GM21529 (cell line): Measurements from ENCODE around the gene SLC35F6.
A peak's percentile ranks its signal among the peaks of the same experiment; 100 is the strongest.
"Not testable (repeated sequence)": the region's sequence is repeated elsewhere in the genome, so short reads cannot be mapped to it uniquely, and the experiment has no call there.

ENCODE experiments used
- ATAC-seq: cut with Tn5 transposase; IDR thresholded peaks from one replicate; pipeline ENCODE4 v1.9.1; 2021; ENCODE audit not compliant: unreplicated experiment

The SLC35F6 gene

GRCh38 chr2:26754972-26755670, 9.0 kb upstream of the SLC35F6 start:
- no peak for ATAC-seq

- ATAC-seq = no peak
Measured at GRCh38 chr2:26756337-26756736, 7.7 kb upstream of the SLC35F6 start.

- ATAC-seq = peak; percentile 56
Measured at GRCh38 chr2:26757873-26758789, 6.0 kb upstream of the SLC35F6 start.

DNA sequence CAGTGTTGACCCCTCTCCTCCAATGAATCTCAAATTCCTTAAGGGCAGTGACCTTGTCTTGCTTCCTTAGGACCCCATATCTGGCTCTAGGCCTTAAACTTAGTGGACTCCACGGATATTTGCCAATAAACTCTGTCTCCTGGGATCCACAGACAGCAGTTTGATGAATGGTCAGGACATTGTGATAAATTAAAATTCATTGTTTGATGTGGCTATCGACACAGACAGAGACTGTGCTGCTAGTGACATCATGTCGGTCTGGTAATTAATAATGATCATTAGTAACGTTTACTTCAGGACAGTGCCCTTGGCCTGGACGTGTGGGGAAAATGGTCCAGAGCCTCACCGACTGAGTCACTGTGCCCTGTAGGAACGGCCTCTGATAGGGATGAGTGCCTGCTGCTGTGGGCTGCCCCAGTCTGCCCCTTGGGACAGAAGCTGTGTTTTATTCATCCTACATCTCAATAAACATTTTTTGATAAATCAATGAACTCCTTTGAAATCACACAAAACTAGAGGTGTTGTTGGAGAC, 5.2 kb upstream of the SLC35F6 start:
- ATAC-seq = no peak

GRCh38 chr2:26759845-26760244, 4.2 kb upstream of the SLC35F6 start:
- no peak for ATAC-seq

GRCh38 chr2:26760991-26761390, 3.1 kb upstream of the SLC35F6 start:
- not testable (repeated sequence) for ATAC-seq

DNA sequence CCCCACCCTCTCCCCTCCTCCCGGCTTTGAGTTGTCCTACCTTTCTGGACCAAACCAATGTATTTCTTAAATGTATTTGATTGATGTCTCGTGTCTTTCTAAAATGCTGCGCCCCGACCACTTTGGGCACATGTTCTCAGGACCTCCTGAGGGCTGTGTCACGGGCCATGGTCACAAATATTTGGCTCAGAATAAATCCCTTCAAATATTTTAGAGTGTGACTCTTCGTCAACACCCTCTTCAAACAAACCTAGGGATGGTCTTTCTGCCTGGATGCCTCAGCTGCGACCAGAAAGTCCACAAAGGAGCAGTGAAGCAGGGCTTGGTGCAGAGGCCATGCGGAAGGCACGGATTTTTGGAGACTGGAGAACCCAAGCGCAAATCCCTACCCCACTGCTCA, 1.1 kb upstream of the SLC35F6 start:
- ATAC-seq = no peak

DNA sequence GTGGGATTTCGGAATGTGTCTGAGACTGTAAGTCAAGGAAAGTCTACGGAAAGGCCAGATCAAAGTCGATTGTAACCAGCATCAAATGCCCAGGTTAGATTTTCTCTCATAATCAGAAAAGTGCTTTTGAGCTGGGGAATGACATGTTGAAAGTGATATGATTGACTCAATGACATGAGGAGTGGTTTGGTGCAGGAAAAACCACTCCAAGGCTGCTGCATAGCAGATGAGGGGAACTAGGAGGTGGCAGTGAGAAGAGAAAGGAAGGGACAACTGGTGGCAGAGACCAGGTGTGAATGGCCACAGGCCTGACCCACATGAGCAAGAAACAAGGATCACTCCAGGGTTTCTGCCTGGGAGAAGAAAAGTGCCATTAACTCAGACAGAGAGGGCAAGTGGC, 822 bp downstream of the SLC35F6 start:
- no peak for ATAC-seq

DNA sequence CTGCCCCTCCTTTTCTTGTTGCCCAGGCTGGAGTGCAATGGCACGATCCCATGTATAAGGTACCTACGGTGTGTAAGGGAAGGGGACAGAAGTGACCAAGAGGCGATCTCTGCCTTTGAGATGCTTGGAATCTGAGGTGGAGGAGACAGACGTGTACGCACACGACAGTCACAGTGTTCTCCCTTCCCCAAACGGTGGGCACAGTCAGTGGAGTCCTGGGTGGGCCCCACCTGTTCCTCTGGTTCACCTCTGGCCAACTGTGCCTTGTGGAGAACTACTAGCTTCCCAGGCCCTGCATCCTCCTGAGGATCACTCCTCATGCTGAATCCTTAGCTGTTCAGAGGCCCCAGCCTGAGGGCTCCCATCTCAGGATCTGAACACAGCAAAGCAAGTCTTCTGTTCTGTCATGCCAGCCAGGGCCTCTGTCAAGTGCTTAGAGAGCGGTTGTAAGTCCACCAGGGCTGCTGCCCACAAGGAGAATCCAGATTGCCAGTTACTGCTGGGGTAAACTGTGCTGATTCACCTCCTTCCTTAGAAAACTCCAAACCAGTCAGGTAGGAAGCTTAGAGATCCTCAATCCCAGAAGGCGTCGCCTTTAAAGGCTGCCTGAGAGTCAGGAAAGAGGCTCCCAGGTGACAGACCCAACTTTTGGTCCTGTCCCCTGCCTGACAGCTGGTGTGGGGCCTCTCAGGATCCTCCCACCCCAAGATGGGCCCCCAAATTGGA, 1.6 kb downstream of the SLC35F6 start:
- ATAC-seq = no peak

GRCh38 chr2:26767129-26767528, 3.0 kb downstream of the SLC35F6 start:
- no peak for ATAC-seq

DNA sequence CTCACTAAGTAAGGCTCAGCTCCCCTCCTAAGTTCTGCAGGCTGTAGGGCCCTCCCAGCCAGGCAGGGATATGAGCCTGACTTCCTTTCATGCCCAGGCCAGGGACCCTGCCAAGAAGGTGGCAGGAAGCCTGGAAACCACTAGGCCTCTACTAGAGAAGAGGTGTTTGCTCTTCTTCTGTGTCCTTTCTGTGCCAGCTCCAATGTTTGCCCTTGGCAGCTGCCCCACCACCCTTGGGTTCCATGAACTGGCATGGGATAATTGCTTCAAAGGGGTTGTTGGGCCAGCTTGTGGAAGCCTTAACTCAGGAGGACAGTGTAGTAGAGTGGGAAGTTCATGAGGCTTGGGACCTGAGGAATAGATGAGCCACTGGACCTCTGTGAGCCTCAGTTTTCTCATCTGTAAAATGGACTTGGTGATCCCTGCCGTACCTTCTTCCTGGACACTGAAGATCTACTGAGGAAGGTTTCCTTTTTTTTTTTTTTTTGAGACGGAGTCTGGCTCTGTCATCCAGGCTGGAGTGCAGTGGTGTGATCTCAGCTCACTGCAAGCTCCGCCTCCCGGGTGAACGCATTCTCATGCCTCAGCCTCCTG, 3.9 kb downstream of the SLC35F6 start:
- ATAC-seq = no peak

DNA sequence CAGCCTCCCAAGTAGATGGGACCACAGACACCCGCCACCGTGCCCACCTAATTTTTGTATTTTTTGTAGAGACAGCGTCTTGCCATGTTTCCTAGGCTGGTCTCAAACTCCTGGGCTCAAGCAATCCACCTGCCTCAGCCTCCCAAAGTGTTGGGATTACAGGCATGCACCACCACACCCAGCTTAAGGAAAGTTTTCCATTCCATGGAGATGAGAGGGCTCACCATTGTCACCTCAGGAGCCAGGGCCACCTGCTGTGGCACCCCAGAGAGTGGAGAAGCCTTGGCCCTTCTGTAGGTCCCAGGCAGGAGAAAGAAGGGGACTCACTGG, 4.6 kb downstream of the SLC35F6 start:
- no peak for ATAC-seq

DNA sequence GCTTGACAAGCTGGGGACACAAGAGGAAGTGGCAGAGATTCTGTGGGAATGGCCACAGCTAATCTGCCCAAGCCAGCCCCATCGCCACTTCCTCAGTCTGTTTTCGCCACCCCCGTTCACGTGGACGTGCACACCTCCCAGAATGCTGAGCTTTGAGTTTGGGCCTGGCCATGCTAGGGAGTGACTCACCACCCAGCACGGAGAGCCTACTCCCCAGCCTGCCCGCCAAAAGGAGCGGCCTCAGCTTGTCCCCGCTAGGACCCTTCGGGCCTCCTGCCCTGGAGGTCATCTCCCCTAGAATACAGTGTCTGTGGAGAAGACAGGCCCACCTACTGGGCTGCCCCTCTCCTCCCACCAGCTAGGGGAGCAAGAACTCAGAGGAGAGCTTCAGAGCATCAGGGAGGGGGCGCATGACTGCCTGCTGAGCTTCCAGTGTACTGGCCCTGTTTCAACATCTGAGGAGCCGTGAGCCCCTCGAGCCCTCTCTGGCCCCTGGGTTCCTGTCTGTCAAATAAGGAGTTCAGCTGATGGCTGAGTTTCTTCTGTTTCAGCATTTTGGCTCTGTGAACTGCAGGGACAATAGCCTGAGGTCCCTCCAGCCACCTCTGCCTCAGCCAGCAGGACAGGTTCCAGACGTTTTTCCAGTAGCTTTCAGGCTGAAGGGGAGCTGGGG, 5.1 kb downstream of the SLC35F6 start:
- ATAC-seq = no peak

GRCh38 chr2:26770986-26771586, 7.0 kb downstream of the SLC35F6 start:
- no peak for ATAC-seq

DNA sequence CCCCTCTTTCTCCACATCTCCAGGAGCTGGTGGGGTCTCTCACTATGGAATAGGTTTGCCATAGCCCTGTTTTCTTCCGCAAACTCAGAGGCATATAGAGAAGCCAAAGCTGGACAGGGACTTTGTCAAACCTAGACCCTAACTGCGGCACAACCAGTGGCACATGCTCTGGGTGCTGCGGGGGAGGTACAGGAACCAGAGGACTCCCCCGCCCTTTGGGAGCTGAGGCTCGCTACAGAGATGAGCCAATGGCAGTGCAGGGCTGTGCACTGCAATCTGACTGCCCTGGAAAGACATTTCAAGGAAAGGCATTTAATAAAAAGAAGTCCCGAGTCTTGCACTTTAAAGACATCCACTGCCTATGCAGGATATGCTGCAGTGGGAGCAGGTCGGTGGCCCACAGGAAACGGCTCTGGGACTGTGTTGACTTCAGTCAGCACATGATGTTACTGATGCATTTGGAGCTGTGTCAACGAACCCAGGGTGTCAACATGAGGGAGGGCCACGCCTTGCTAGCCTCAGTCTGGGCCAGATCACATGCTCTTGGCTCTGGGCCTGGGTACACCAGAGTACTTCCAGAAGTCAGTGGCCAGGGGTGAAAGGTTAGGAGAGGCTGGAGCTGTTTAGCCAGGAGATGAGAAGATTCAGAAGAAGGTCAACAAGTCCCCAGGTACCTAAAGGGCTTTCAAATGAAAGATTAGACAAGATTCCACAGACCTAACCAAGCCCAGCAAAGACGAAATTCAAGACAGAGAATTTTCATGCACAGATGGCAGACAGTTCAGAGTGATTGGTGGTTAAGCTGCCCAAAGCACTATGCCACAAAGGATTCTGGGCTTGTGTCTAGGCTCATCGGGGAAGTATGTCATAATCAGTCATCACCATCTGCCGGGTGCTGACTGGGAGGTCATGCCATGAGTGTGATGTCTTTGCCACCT, 8.2 kb downstream of the SLC35F6 start:
- no peak for ATAC-seq

DNA sequence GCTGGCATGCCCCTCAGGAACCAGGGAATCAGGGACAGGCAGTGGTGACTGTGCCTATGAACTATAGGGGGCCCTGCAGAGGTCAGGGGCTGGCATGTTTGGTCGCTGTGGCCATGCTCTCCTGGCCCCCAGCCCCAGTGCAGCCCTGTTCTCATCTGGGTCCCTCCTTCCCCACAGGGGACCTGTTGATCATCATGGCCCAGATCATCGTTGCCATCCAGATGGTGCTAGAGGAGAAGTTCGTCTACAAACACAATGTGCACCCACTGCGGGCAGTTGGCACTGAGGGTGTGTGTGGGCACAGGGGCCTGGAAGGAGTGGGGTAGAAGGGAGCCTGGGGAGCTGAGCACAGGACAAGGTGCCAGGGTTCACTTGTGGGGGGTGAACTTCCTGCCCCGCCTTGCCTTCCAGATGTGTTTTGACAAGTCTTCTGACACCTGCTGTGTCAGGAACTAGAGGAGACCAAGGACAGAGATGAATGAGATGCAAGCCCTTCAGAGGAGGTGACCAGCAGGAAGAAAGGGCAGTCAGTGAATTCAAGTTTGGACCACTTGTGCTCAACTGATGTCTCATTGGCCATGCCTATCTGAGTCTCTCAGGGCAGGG, 12.2 kb downstream of the SLC35F6 start:
- ATAC-seq = no peak

DNA sequence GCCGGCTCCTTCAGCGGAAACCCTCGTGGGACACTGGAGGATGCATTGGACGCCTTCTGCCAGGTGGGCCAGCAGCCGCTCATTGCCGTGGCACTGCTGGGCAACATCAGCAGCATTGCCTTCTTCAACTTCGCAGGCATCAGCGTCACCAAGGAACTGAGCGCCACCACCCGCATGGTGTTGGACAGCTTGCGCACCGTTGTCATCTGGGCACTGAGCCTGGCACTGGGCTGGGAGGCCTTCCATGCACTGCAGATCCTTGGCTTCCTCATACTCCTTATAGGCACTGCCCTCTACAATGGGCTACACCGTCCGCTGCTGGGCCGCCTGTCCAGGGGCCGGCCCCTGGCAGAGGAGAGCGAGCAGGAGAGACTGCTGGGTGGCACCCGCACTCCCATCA, 14.0 kb downstream of the SLC35F6 start:
- no peak for ATAC-seq

DNA sequence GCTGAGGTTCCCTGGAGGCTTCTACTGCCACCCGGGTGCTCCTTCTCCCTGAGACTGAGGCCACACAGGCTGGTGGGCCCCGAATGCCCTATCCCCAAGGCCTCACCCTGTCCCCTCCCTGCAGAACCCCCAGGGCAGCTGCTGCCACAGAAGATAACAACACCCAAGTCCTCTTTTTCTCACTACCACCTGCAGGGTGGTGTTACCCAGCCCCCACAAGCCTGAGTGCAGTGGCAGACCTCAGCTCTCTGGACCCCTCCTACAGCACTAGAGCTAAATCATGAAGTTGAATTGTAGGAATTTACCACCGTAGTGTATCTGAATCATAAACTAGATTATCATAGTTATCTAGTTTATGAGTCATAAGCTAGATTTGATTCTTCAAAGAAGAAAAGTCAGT, 14.4 kb downstream of the SLC35F6 start:
- ATAC-seq = no peak
